Stomach (tissue), 4 donors: Measurements from ENCODE around the gene PARP9.

Experiments used
- POLR2AphosphoS5 ChIP-seq, 3 donors: sonication (generic); formaldehyde crosslinking; IDR thresholded peaks; one replicate each; pipeline ENCODE4 v1.6.1; 2016; ENCODE audit warnings: antibody characterized with exemption in 3 of 3
- TF ChIP-seq, protein P1 (sequence below), 7 experiments: fragments of 450-650 bp in 4 of 7; fragments of 200-600 bp in 3 of 7; sonication (generic) in 3 of 7; IDR thresholded peaks; one replicate each; pipeline ENCODE4 v1.5.1; 2016 to 2019; ENCODE audit warnings: antibody characterized with exemption in 7 of 7, control low read depth in 2 of 7, mild to moderate bottlenecking in 1 of 7

DNA sequence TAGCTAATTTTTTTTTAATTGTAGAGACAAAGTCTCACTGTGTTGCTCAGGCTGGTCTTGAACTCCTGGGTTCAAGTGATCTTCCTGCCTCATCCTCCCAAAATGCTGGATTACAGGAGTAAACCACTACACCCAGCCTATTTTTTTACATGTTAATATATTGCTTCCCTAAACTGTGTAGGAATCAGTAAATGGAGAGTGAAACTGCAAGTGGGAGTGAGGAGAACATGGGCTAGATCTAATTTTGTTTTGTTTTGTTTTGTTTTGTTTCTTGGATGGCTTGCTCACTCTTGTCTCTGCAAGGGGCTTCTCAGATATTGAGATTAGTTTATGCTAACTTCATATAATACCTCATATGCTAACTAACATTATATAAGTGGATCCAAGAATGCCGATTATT lies 44.8 kb upstream of the PARP9 start:
- no peak for TF ChIP-seq POLR2AphosphoS5 (IDR thresholded peaks at IDR 0.05)
- TF ChIP-seq, protein P1, sequence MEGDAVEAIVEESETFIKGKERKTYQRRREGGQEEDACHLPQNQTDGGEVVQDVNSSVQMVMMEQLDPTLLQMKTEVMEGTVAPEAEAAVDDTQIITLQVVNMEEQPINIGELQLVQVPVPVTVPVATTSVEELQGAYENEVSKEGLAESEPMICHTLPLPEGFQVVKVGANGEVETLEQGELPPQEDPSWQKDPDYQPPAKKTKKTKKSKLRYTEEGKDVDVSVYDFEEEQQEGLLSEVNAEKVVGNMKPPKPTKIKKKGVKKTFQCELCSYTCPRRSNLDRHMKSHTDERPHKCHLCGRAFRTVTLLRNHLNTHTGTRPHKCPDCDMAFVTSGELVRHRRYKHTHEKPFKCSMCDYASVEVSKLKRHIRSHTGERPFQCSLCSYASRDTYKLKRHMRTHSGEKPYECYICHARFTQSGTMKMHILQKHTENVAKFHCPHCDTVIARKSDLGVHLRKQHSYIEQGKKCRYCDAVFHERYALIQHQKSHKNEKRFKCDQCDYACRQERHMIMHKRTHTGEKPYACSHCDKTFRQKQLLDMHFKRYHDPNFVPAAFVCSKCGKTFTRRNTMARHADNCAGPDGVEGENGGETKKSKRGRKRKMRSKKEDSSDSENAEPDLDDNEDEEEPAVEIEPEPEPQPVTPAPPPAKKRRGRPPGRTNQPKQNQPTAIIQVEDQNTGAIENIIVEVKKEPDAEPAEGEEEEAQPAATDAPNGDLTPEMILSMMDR (IDR thresholded peaks at IDR 0.05) = no peak
